Lung (tissue), 12 donors: Measurements from ENCODE around the gene NRG3. TPM values are rescaled to one million over a fixed set of nuclear protein-coding genes. Genes with fewer than 3 reads are reported as not detected.

Experiments used
- ATAC-seq: fragments of 200-7000 bp; cut with Tn5 transposase; one replicate; pipeline ENCODE4 v1.9.1; 2020; ENCODE audit warnings: moderate number of reproducible peaks; ENCODE audit not compliant: insufficient read depth, low FRiP score
- DNase-seq, 3 donors: peaks; one replicate each; pipeline ENCODE4 v3.0.0-alpha.2; 2013 to 2017
- H3K27ac ChIP-seq, 2 donors: one replicate each; pipeline ENCODE4 v1.5.1; 2013; ENCODE audit warnings: mild to moderate bottlenecking in 2 of 2, moderate library complexity in 2 of 2, control low read depth in 1 of 2, inconsistent platforms in 1 of 2, low read depth in 1 of 2, low read length in 1 of 2
- H3K27me3 ChIP-seq, 3 donors: one replicate each; pipeline ENCODE4 v1.5.1; 2013; ENCODE audit warnings: low read length in 2 of 3; ENCODE audit not compliant: control insufficient read depth in 3 of 3, insufficient read depth in 3 of 3
- H3K36me3 ChIP-seq, 4 donors: one replicate each; pipeline ENCODE4 v1.5.1; 2013; ENCODE audit warnings: low read length in 4 of 4, mild to moderate bottlenecking in 1 of 4, moderate library complexity in 1 of 4; ENCODE audit not compliant: control insufficient read depth in 4 of 4, insufficient read depth in 4 of 4
- H3K4me1 ChIP-seq, 5 donors: one replicate each; pipeline ENCODE4 v1.5.1; 2013; ENCODE audit warnings: low read length in 5 of 5, mild to moderate bottlenecking in 2 of 5, moderate library complexity in 1 of 5; ENCODE audit not compliant: control insufficient read depth in 5 of 5, insufficient read depth in 5 of 5
- H3K4me3 ChIP-seq: one replicate; pipeline ENCODE4 v1.5.1; 2013; ENCODE audit warnings: mild to moderate bottlenecking, control low read depth, moderate library complexity
- H3K9ac ChIP-seq, 2 donors: one replicate each; pipeline ENCODE4 v1.5.1; 2013; ENCODE audit warnings: low read length in 2 of 2, control low read depth in 1 of 2; ENCODE audit not compliant: insufficient read depth in 1 of 2
- H3K9me3 ChIP-seq, 4 donors: one replicate each; pipeline ENCODE4 v1.5.1; 2013; ENCODE audit warnings: low read length in 3 of 4, mild to moderate bottlenecking in 1 of 4, moderate library complexity in 1 of 4; ENCODE audit not compliant: control insufficient read depth in 4 of 4, insufficient read depth in 3 of 4
- CTCF ChIP-seq: IDR thresholded peaks from 2 replicates; pipeline ENCODE4 v1.5.1; 2012; ENCODE audit warnings: mild to moderate bottlenecking; ENCODE audit errors: control extremely low read depth, extremely low read depth
- WGBS, 2 donors: extraction: QIAGEN DNeasy Blood & Tissue Kit; methylation state at CpG; one replicate each; pipeline ENCODE4 v1.1.7; 2013; 5-methylcytosine and 5-hydroxymethylcytosine counted together
- polyA plus RNA-seq, 2 donors: library from polyadenylated mRNA; stranded (reverse); fragments of 200-250 nt; gene quantifications; one replicate each; pipeline ENCODE4 v1.2.1, GENCODE V29; 2013
- total RNA-seq, 2 donors: library from RNA; depleted of rRNA in 1 of 2; stranded (reverse); fragments of >200 nt in 1 of 2; gene quantifications; one replicate each; pipeline ENCODE4 v1.2.1, GENCODE V29; 2014 to 2021
- donor health status: control.
- donor health status: control.
- donor health status: Bipolar disorder and iron deficiency.
- donor health status: healthy.
- donor health status: DM: yes; HTN: yes; CAD: no.

The NRG3 gene
- total and polyA plus RNA-seq, 4 donors = 0.49 to 2.0 (median 0.84) TPM

DNA sequence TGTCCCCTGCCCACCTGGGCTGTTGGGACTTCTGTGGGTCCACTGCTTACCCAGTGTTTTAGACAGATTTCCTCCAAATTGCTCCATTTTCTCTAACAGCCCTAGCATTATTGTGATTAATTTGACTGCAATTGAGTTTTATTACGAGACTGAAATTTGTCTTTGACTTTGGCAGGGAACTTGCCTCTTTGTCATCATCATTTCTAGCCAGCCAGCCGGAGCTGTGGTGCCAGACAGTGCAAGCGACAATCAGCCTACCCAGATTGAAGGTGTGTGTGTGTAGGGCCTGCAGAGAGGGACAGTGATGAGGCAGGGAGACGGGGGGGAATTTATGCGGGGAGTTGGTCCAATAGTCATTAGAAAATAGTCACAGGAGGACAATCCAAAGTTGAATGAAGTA is 743.0 kb downstream of the NRG3 start:
- Histone ChIP-seq H3K4me3 (no peak overlapping the region), H3K9me3 (peaks cover 0 to 4% (median 0%) of the 10 kb centered on the region in 4 donors), H3K9ac (no peak overlapping the region), H3K4me1 (no peaks in the 10 kb centered on the region), H3K36me3 (no peaks in the 10 kb centered on the region), H3K27me3 (no peaks in the 10 kb centered on the region), H3K27ac (no peak overlapping the region)
- TF ChIP-seq CTCF = no peak
- no peak for ATAC-seq
- 83 to 87% methylated on average over 5 of the region's 5 CpGs for WGBS, 2 donors
- DNase-seq = no peak

GRCh38 chr10:82621680-82622079 is 746.7 kb downstream of the NRG3 start:
- Histone ChIP-seq H3K4me3 (no peak overlapping the region), H3K9me3 (peaks cover 0 to 4% (median 0%) of the 10 kb centered on the region in 4 donors), H3K9ac (no peak overlapping the region), H3K27me3 (no peaks in the 10 kb centered on the region), H3K36me3 (no peaks in the 10 kb centered on the region), H3K27ac (no peak overlapping the region), H3K4me1 (no peaks in the 10 kb centered on the region)
- 83% methylated on average over 4 of the region's 4 CpGs for WGBS, 2 donors
- no peak for ATAC-seq
- DNase-seq = no peak
- TF ChIP-seq CTCF = no peak

DNA sequence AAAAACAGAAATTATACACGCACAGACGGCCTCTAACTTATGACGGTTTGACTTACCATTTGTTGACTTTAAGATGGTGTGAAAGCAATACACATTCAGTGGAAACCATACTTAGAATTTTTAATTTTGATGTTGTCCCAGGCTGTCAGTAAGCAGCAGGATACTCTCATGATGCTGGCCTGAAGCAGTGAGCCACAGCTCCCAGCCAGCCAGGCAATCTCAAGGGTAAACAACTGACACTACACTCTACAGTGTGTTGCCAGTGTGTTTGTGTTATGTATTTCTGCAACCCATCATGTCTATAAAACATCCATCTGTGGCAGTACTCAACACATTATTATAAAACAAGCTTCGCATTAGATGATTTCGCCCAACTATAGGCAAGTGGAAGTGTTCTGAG is 747.5 kb downstream of the NRG3 start:
- H3K36me3 ChIP-seq = no peaks in the 10 kb centered on the region
- H3K9me3 ChIP-seq = peaks cover 0 to 4% (median under 1%) of the 10 kb centered on the region in 4 donors
- H3K4me1 ChIP-seq = no peaks in the 10 kb centered on the region
- H3K4me3 ChIP-seq = no peak overlapping the region
- ATAC-seq = no peak
- TF ChIP-seq CTCF = no peak
- DNase-seq = peak in 1 of 3 donors; percentile 13
- H3K9ac ChIP-seq = no peak overlapping the region
- 85 to 90% methylated on average over 5 of the region's 5 CpGs for WGBS, 2 donors
- H3K27ac ChIP-seq = no peak overlapping the region
- H3K27me3 ChIP-seq = no peaks in the 10 kb centered on the region

DNA sequence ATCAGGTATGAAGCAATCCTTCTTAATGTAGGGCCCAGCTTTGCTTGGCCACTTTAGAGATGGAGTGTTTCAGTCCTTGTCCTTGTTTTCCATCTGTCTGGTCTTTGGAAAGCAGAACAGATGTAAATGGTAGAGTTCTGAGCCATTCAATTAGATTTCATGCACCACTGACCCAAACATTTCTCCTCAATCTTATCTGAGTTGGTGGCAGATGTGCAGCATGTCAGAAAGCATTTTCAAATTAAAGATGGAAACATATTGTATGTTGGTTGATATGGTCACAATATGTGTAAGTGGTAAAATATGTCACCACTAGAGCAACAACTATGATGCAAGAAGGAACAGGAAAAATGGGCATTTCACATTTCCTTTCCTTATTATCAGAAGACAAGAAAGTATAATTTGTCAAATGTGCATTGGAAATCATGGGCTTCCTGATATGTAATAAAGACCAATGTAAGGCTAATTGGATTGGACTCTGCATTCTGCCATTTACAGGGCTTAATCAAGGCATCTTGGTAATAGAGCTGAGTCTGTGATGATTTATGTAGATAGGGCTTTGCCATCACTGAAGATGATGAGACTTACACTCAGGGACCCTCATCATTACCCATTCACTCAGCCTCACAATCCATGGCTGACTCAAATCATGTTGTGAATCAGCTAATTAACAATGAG is 750.7 kb downstream of the NRG3 start:
- no peak for TF ChIP-seq CTCF
- peaks cover 0 to 3% (median 0%) of the 10 kb centered on the region in 5 donors for H3K4me1 ChIP-seq
- no peaks in the 10 kb centered on the region for H3K36me3 ChIP-seq
- no peak overlapping the region for H3K9ac ChIP-seq
- H3K27ac ChIP-seq = no peak overlapping the region
- peaks cover 0 to 5% (median 0%) of the 10 kb centered on the region in 4 donors for H3K9me3 ChIP-seq
- no peak overlapping the region for H3K4me3 ChIP-seq
- DNase-seq (no peak), ATAC-seq (no peak)
- H3K27me3 ChIP-seq = no peaks in the 10 kb centered on the region
